ENCODE data around the gene SHC4. TPM values are rescaled to one million over a fixed set of nuclear protein-coding genes. Genes with fewer than 3 reads are reported as not detected.

SHC4 gene
- total and polyA plus RNA-seq, 8 donors = 0.25 to 4.4 (median 0.47) TPM; not detected in 2

DNA sequence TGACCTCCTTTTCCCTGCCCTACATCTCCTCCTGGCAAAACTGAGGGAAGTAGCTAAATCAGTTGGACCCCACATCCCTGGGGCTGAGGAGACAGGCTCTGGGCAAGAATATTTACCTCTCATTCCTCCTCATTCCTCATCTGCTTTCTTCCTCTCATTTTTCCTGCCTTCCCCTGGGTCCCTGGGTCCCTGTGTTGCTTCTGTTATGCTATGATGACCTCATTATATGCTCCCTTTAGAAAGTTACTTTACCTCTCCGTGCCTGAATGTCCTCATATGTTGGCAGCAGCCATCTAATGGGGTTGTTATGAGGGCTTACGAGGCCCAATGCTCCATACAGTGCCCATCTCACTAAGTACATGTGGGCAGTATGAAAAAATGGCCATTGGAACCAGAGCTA, 1.2 kb upstream of the SHC4 start:
- no peak overlapping the region for H3K4me3 ChIP-seq

DNA sequence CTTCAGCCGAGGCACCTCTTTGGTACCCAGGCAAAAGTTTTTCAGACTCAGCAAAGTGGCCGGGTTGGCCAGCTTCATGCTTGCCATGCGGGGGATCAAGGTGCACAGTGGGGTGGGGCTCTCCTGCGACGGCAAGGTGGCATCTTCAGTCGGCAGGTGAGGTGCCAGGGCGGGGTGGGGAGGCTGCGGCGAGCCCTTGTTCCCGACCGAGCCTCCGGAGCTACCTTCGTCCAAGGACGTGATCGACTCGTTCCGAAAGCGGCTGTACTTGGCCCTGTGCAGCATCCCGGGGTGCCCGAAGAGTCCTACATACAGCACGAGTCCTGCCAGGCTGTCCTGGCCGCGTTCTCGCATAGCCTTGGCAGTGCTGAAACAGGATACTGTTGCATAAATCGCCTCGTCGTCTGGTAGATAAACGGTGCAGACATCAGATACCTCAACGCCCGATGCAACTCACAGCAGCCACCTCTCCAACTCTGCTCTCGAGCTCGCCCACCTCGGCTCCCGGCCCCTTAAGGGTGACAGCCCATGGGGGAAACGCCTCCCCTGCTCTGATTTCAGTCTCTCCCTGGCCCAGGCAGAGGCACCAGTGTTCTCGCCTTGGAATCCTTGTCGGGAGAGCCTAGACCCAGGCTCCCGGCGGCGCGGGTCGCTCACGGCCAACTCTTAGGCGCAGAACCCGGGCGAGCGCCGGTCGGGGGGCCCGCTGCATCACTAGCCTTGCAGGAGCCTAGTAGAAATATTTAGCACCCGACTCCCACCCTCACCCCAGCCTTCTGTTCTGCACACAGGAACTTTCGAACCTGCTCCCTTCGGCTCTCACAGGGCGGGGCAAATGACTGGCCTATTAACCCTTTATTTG, 826 bp downstream of the SHC4 start:
- peaks cover 0 to 23% (median 20%) of the 10 kb centered on the region in 4 donors for H3K4me1 ChIP-seq
- peaks cover 0 to 43% (median 29%) of the 10 kb centered on the region in 3 donors for H3K27me3 ChIP-seq
- H3K4me3 ChIP-seq = peak overlapping the region; percentile 43 to 60 (median 58)
- no peaks in the 10 kb centered on the region for H3K9me3 ChIP-seq
- H3K27ac ChIP-seq = peak overlapping the region in 2 of 5 donors; percentile 13 to 49
- TF ChIP-seq POLR2AphosphoS5 (IDR thresholded peaks at IDR 0.05) (no peak), POLR2A (IDR thresholded peaks at IDR 0.05) (no peak), EP300 (IDR thresholded peaks at IDR 0.05) (no peak)
- TF ChIP-seq, protein P1, sequence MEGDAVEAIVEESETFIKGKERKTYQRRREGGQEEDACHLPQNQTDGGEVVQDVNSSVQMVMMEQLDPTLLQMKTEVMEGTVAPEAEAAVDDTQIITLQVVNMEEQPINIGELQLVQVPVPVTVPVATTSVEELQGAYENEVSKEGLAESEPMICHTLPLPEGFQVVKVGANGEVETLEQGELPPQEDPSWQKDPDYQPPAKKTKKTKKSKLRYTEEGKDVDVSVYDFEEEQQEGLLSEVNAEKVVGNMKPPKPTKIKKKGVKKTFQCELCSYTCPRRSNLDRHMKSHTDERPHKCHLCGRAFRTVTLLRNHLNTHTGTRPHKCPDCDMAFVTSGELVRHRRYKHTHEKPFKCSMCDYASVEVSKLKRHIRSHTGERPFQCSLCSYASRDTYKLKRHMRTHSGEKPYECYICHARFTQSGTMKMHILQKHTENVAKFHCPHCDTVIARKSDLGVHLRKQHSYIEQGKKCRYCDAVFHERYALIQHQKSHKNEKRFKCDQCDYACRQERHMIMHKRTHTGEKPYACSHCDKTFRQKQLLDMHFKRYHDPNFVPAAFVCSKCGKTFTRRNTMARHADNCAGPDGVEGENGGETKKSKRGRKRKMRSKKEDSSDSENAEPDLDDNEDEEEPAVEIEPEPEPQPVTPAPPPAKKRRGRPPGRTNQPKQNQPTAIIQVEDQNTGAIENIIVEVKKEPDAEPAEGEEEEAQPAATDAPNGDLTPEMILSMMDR (IDR thresholded peaks at IDR 0.05) = no peak
- intact Hi-C loops (cut with DNase I; ENCODE audit: low total_unique reads) = no loop called here
- H3K36me3 ChIP-seq = no peaks in the 10 kb centered on the region
- DNase-seq = peak in 1 of 2 donors; percentile 60
- 5 to 8% (median 7%) methylated on average over 38 to 54 of the region's 54 CpGs for WGBS, 5 donors

More for the DNA sequence above, 1.2 kb upstream of the SHC4 start:
- Histone ChIP-seq H3K4me1 (peaks cover 0 to 23% (median 20%) of the 10 kb centered on the region in 4 donors), H3K27me3 (peaks cover 0 to 43% (median 29%) of the 10 kb centered on the region in 3 donors), H3K9me3 (no peaks in the 10 kb centered on the region), H3K36me3 (no peaks in the 10 kb centered on the region), H3K27ac (no peak overlapping the region)
- TF ChIP-seq, protein P1 (IDR thresholded peaks at IDR 0.05) = no peak
- TF ChIP-seq EP300 (IDR thresholded peaks at IDR 0.05) = no peak
- TF ChIP-seq POLR2AphosphoS5 (IDR thresholded peaks at IDR 0.05) = no peak
- no peak for TF ChIP-seq POLR2A (IDR thresholded peaks at IDR 0.05)
- 76 to 84% (median 80%) methylated on average over 2 of the region's 2 CpGs for WGBS, 5 donors
- intact Hi-C loops (cut with DNase I; ENCODE audit: low total_unique reads) = no loop called here
- DNase-seq = no peak

DNA sequence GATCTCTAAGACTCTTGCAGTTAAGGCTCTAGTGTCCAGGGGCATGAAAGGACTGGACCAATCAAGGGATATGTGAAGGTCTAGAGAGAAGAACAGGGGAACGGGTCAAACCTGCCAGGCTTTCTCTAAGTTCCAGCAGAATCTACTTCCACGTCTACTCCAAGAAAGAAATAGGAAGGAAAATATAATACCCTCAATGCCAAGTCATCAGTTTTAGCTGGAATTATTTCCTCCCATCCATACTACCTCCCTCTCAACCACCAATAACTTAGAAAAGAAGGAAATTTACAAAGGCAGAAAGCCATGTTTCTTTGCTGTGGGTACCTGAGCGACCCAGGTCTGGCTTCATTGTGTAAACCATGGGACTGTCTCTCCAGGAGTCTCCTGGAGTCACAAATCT, 7.8 kb downstream of the SHC4 start:
- intact Hi-C loops (cut with DNase I; ENCODE audit: low total_unique reads) = no loop called here
- no peak for DNase-seq
- no peaks in the 10 kb centered on the region for H3K4me1 ChIP-seq
- 81 to 93% (median 82%) methylated on average over 3 of the region's 3 CpGs for WGBS, 5 donors
- TF ChIP-seq, protein P1 (IDR thresholded peaks at IDR 0.05) = no peak
- TF ChIP-seq POLR2AphosphoS5 (IDR thresholded peaks at IDR 0.05) = no peak
- TF ChIP-seq POLR2A (IDR thresholded peaks at IDR 0.05) = no peak
- no peak for TF ChIP-seq EP300 (IDR thresholded peaks at IDR 0.05)
- no peak overlapping the region for H3K27ac ChIP-seq
- H3K27me3 ChIP-seq = no peaks in the 10 kb centered on the region
- no peaks in the 10 kb centered on the region for H3K36me3 ChIP-seq
- H3K4me3 ChIP-seq = no peak overlapping the region
- no peaks in the 10 kb centered on the region for H3K9me3 ChIP-seq

DNA sequence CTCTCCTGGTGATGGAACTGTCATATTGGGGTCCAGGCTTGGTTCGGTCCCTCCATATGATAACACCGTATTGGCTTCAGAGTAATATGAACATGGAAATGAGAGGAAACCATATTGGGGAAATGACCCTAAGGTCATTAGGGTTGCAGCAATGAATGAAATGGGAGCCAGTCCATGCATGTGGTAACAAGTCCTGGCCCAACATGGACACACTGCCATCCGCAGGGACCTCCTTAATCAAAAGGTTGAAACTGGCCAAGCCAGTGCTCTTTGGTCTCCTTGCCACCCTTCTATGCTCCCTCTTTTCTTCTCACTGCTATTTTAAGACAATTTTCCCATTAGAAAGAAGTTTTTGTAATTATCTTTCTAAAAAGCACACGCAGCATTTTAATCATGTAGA, 8.3 kb downstream of the SHC4 start:
- no peak overlapping the region for H3K4me3 ChIP-seq
- H3K27ac ChIP-seq = no peak overlapping the region
- DNase-seq = no peak
- no peaks in the 10 kb centered on the region for H3K36me3 ChIP-seq
- 87 to 96% (median 93%) methylated on average over 4 of the region's 4 CpGs for WGBS, 5 donors
- intact Hi-C loops (cut with DNase I; ENCODE audit: low total_unique reads) = no loop called here
- H3K9me3 ChIP-seq = no peaks in the 10 kb centered on the region
- no peak for TF ChIP-seq EP300 (IDR thresholded peaks at IDR 0.05)
- TF ChIP-seq POLR2AphosphoS5 (IDR thresholded peaks at IDR 0.05) = no peak
- TF ChIP-seq POLR2A (IDR thresholded peaks at IDR 0.05) = no peak
- no peaks in the 10 kb centered on the region for H3K27me3 ChIP-seq
- H3K4me1 ChIP-seq = no peaks in the 10 kb centered on the region

DNA sequence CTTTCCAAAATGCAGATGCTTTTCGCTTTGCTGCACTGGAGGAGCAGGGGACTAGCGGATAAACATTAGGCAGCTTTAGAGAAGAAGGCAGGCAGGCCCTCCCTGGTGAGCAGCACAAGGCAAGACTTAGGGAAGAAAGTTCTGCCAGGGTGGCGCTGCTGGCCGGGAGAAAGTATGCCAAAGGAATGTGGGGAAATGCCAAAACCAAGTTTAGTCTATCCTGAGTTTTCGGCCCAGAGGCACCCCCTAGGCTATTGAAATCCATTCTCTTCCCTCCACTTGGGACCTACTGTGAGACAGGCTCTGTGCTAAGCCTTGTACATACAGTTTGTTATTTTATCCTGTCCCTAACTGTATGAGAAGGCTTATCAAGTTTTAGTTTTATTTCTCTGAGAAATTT, 9.2 kb downstream of the SHC4 start:
- no peak overlapping the region for H3K27ac ChIP-seq
- H3K4me1 ChIP-seq = no peaks in the 10 kb centered on the region
- H3K27me3 ChIP-seq = no peaks in the 10 kb centered on the region
- H3K9me3 ChIP-seq = no peaks in the 10 kb centered on the region
- TF ChIP-seq, protein P1 (IDR thresholded peaks at IDR 0.05) = no peak
- TF ChIP-seq POLR2AphosphoS5 (IDR thresholded peaks at IDR 0.05) (no peak), EP300 (IDR thresholded peaks at IDR 0.05) (no peak), POLR2A (IDR thresholded peaks at IDR 0.05) (no peak)
- H3K36me3 ChIP-seq = no peaks in the 10 kb centered on the region
- H3K4me3 ChIP-seq = no peak overlapping the region
- DNase-seq = no peak
- 57 to 65% (median 63%) methylated on average over 5 of the region's 5 CpGs for WGBS, 5 donors
- intact Hi-C loops (cut with DNase I; ENCODE audit: low total_unique reads) = no loop called here
